Stimulated activated CD8-positive, alpha-beta memory T cell treated with anti-CD3 and anti-CD28 coated beads, Interleukin-4, amount 100 ng/mL, for 48 hours (primary cell): Measurements from ENCODE around the gene DNAJC28.
A peak's percentile ranks its signal among the peaks of the same experiment; 100 is the strongest.
"Not testable (repeated sequence)": the region's sequence is repeated elsewhere in the genome, so short reads cannot be mapped to it uniquely, and the experiment has no call there.

Experiments used
- DNase-seq: peaks from one replicate; pipeline ENCODE4 v3.0.0-alpha.2; 2020

DNAJC28 gene

DNA sequence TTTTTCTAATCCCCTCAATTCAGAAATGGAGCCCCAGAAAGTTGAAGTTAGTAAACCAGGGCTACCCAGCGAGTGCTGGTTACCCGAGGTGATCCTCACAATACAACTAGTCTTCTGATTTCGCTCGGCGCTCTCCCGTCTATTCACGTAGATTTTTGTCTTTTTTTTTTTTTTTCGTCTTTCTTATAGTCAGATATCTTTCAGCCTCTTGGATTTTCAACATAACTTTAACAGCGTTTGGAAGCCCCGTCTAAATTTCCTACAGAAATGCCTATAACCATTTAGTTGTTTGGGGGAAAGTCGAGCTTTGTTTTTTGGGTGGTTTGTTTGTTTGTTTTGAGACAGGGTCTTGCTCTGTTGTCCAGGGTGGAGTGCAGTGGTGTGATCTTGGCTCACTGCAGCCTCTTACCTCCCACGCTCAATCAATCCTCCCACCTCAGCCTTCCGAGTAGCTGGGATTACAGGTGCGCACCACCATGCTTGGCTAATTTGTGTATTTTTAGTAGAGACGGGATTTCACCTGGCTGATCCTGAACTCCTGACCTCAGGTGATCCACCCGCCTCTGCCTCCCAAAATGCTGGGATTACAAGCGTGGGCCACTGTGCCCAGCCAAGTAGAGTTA lies 10.9 kb downstream of the DNAJC28 start:
- DNase-seq: no peak

DNA sequence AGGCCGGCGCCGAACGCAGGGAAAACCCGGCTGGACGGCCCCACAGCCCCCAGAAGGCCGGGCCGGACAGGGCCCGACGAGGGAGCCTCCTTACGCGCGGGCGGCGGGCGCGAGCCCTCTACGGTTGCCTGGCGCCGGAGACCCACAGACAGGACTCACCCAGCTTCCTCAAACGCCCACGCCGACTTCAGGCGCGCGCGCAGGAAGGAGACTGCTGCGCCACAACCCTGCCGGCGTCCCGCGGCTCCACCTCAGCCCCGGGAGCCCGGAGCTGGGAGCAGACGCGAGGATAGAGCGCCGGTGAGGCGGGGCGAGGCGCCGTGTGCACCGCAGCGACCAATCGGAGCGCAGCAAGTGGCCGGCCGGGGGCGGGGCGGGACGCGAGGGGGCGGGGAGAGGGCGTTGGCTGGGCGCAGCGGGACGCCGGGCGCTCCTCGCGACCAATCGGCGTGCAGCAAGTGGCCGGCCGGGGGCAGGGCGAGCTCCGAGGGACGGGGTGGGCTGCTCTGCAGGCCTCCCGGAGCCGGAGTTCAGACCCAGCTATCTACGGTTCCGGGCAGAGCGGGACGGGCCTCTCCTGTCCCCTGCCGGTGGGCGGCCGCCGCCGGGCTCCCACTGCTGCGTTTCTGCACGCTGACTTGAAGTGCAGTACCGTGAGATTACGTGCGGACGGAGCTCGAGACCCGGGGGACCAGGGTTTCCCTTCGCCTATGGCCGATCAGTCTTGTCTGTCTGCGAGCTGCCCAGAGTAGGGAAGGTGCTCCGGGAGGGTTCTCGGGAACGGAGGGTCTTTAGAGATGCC lies 11.6 kb downstream of the DNAJC28 start, which contains the start of gene TMEM50B:
TMEM50B (minus strand) TSS at position 296 of the 802 bp plus-strand sequence. CDS start 11,089 bp downstream, outside the sequence.
- DNase-seq: peak; percentile 96

DNA sequence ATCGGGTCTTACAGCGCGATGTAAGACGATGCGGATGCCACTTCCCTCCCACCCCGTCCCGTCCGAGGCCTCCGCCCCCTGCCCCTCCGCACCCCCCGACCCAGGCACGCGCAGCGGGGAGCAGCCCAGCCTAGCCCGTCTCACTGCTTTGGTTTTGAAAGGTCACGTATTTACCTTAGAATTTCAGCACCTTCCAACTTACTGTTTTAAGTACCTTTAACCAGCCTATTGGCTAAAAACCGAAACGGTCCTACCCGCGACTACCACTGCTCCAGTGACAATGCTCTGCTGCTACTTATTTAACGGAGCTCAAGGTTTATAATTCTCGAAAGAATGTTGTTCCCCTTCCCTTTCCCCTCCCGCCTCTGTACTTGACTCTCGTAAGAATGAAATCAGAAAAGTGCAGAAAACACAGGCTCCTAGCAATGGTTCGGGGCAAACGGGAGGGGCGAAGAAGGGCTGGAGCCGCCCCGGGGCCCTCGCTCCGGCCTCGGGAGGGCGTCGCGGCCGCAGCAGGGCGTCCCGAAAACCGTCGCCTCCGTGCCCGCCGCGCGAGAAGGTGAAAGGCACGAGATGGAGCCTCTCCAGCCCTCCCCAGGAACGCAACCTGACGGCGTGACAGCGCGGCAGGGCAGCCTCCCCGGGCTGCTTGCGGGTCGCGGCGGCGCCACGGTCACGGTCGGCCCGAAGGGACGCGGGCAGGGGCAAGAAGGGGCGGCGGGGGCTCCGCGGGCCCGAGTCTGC lies 12.4 kb downstream of the DNAJC28 start:
- peak; percentile 56 for DNase-seq

DNA sequence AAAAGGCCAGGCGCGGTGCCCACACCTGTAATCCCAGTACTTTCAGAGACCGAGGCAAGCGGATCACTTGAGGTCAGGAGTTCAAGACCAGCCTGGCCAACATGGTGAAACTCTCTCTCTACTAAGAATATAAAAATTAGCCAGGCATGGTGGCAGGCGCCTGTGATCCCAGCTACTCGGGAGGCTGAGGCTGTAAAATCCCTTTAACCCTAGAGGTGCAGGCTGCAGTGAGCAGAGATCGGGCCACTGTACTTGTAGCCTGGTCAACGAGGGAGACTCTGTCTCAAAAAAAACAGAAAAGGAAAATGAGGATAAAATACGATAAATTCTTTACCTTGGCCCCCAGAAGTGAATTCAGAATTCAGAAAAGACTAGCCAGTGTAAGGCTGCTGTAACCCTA lies 13.3 kb downstream of the DNAJC28 start:
- DNase-seq: no peak

DNA sequence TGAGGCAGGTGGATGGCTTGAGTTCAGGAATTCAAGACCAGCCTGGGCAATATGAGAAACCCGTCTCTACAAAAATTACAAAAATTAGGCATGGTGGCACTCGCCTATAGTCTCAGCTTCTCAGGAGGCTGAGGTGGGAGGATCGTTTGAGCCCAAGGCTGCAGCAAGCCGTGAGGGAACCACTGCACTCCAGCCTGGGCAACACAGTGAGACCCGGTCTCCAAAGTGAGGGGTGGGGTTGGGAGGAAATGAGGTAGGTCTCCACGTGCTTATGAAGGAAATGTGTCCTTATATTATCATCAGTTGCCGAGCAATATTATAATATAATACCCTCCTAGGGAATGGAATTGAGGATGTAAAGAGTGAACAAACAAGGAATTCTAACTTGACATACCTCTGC lies 14.4 kb downstream of the DNAJC28 start:
- DNase-seq: no peak

DNA sequence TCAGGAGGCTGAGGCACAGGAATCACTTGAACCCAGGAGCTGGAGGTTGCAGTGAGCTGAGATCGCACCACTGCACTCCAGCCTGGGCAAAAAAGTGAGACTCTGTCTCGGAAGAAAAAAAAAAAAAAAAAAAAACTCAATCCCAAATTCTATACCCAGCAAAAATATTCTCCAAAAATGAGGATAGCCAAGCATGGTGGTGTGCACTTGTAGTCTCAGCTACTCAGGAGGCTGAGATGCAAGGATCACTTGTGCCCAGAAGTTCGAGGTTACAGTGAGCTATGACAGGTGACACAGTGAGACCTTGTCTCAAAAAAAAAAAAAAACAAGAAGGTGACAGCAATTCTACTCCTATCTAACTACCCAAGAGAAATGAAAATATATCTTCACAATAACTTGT lies 18.2 kb downstream of the DNAJC28 start:
- no peak for DNase-seq

DNA sequence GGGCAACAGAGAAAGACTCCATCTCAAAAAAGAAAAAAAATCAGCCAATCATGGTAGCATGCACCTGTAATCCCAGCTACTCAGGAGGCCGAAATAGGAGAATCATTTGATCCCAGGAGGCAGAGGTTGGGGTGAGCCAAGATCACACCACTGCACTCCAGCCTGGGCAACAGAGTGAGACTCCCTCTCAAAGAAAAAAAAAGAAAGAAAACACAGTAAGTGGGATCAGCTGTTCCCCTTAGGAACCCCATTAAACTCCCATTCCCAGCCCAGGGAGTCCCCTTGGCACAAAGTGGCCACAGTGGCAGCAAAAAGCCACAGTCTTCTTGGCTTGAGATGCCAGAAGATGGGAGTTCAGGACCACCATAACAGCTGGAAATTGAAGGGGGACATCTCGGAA lies 20.8 kb downstream of the DNAJC28 start:
- DNase-seq: no peak

DNA sequence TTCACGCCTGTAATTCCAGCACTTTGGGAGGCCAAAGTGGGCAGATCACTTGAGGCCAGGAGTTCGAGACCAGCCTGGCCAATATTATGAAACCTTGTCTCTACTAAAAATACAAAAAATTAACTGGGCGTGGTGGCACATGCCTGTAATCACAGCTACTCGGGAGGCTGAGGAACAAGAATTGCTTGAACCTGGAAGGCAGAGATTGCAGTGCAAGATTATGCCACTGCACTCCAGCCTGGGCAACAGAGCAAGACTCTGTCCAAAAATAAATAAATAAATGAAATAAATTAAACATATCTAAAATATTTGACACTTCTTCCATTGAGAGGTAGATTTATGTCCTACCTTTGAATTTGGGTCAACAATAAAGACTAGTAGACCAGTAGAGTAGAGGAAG lies 22.3 kb downstream of the DNAJC28 start:
- DNase-seq: not testable (repeated sequence)

DNA sequence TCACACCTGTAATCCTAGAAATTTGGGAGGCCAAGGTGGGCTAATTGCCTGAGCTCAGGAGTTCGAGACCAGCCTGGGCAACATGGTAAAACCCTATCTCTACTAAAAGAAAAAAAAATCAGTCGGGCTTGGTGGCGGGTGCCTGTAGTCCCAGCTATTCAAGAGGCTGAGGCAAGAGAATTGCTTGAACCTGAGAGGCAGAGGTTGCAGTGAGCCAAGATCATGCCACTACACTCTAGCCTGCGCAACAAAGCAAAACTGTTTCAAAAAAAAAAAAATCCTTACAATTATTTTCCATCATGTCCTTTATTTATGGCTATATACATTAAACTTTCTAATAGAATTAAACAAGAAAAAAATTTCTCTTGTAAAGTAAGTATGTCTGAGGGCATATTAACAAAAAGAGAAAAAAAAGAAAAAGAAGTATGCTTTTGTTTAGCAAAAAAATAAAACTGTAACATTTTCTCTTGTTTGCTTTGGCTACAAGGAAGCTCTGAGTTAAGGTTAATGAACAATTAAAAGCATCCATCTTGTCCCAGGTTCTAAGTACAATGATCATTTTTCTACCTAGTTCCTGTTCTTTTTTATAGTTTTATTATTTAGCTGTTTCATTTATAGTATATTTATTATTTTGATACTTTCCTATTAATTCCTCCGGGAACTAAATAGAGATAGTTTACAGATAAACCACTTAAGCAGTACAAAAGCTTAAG lies 29.8 kb downstream of the DNAJC28 start:
- no peak for DNase-seq

DNA sequence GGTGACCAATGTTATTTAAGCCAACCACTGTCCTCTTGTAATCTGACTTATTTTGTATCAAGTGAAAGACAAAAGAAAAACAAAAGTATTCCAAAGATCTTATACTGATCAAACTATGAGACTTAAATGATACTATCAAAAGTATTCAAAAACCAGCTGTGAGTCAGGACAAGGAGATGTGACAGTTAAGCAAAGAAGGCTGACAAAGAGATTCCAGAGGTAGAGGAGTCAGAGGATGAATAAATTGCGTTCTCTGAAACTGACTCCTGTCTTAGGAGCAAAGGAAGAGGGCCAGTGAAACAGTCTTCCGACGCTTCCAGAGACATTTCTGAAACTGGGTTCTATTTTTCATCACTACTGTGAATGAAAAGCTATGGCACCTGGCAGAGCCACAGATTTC lies 32.7 kb downstream of the DNAJC28 start:
- DNase-seq: no peak

DNA sequence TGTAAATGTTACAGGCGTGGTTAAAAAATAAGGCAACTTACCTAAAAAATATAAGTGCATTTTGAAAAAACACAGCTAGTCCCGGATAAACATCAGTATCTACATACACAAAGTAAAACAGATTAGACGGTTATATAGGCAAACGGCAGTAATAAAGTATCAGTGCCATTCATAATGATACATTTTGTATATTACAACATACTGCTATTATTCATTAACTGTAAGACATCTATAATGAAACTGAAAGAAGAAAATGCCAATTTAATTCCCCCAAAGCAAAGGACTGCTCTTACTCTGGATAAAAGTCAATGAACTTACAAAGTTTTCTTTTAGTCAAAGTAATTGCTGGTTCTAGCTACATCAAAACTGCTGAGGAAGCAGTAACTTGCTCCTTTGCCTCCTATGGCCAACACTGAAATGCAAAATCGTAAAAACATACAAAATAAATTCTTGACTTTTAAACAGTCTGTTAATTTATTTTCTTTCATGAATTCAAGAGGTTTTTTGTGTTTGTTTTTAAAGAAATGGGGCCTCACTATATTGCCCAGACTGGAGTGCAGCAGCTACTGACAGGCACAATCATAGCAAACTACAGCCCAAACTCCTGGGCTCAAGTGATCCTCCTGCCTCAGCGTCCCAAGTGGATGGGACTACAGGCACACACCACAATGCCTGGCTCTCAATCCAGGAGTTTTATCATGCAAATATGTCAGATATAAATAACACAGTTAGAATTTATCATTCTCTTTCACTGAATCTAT lies 35.6 kb downstream of the DNAJC28 start:
- DNase-seq: no peak

DNA sequence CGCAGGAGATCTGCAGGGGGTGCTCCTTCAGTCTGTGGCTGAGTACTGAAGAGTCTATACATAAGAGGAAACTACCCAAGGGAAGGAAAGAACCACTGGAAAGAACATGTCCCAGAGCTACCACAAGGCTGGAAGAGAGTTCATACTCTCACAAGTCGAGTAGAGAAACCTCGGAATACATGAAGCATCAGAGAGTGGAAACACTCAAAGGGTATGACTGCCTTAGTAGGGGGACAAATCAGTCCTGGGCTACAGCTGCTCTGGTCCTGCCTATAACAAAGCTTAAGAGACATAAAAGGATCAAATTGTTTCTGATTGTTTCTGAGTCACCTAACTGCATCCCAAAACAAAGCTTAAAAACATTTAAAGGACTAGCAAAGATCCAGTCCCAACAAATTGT lies 39.2 kb downstream of the DNAJC28 start:
- DNase-seq: no peak

DNA sequence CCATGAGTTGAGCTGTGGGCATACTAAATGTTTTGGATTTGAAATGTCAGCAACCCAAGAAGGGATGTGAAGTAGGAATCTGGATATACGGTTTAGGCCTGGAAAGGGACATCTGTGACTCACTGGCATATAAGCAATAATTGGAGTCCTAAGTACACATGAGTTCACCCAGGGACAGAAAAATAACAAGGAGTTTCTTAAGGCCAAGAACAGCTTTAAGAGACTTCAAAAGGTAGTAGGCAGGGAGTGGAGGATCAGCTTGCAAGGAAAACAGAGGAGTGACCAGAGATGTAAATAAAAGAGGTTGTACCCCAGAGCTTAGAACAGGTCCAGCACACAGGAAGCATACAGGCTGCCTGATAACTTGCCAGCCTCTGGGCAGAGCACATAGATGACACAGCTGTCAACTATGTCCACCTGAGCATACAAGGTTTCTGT lies 39.9 kb downstream of the DNAJC28 start:
- no peak for DNase-seq

DNA sequence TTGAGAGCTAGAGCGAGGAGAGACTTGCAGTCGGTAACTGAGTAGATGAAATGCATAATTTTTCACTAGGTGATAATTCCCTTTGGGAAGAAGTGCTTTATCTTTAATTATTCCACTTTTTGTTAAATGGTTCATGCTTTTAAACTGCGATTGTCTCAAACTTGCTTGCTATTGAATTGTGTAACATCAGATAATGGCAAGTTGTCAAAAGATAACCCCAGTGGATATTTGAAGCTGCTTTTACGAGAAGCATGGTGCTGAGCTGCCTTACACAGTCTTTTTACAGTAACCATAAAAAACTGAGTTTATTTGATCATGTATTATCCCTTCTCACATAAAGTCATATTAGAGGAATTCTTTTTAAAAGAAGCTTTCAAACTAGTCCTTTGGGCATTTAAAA lies 41.9 kb downstream of the DNAJC28 start:
- no peak for DNase-seq

DNA sequence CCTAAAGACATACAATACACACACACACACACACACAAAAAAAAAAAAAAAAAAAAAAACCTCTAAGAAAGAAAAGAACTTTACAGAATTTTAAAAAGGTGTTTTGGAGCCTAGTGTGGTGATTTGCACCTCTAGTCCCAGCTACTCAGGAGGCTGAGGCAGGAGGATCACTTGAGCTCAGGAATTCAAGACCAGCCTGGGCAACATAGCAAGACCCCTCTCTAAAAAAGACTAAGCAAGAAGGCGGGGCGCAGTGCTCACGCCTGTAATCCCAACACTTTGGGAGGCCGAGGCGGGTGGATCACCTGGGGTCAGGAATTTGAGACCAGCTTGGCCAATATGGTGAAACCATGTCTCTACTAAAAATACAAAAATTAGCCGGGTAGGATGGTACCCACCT lies 44.9 kb downstream of the DNAJC28 start:
- DNase-seq: not testable (repeated sequence)

DNA sequence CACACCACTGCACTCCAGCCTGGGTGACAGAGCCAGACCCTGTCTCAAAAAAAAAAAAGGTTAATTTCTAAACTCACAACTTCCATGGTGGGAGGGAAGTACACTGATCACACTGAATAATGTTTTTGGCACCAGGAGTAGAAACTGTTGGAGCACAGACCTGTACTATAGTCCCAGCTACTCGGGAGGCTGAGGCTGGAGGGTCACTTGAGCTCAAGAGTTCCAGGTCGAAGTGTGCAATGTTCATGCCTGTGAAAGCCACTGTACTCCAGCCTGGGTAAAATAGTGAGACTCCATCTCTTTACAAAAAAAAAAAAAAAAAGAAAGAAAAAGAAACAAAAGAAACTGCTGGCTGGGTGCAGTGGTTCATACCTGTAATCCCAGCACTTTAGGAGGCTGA lies 47.0 kb downstream of the DNAJC28 start:
- no peak for DNase-seq

DNA sequence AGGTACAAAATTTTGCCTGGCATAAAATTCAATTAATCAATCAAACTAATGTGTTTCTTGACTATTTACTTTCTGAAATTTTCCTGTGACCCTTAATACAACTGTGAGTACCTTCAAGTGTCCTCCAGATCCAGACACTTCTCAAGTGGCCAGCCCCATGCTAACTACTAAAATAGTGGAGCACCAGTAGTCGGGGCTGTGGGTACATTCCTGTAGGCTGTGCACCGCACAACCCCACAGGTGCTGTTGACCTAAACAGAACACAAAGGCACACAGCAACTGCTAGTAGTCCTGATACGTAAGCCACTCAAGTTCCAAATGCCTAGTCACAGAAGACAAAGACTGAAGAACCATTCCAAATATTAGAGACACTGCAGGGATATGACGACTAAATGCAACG lies 48.3 kb downstream of the DNAJC28 start:
- DNase-seq: no peak

DNA sequence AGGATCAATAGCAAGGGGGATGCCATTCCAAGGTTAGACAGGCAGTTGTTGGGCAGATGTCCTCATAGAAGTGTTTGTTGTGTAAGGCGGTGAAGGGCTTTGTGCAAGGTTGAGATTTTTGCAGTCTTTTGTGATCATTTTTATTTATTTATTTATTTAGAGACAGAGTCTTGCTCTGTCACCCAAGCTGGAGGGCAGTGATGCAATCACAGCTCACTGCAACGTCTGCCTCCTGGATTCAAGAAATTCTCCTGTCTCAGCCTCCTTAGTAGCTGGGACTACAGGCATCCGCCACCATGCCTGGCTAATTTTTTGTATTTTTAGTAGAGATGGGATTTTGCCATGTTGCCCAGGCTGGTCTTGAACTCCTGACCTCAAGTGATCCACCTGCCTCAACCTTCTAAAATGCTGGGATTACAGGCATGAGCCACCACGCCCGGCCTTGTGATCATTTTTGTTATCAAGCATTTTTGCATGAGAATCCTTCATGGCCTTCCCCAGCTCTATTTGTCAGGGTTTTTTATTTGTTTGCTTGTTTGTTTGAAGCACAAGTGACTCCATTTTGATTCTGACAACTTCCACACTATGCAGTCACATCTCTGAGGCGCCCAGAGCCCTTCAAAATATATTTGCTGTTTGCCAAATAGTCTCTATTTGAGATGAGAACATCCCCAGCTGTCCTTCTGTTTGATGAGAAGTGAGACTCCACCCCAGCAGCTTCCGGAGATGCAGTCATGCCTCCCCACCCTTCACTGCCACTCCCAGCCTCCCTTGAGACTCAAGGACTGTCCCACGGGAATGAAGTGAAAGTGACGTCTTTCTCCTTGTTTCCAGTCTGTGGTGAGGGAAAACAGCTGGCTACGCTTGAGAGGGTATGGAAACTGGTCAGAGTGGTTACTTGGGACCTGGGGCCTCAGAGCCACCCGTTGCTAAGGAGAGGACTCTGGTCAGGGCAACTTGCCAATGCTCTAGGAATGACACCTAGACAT lies 49.7 kb downstream of the DNAJC28 start:
- no peak for DNase-seq
